D341Med (cell line): ENCODE data around the gene ISLR.
"Not testable (repeated sequence)": the region's sequence is repeated elsewhere in the genome, so short reads cannot be mapped to it uniquely, and the experiment has no call there.

Source experiments
- DNase-seq: peaks from one replicate; pipeline ENCODE4 v3.0.0; 2012; ENCODE audit warnings: low spot score

ISLR gene

DNA sequence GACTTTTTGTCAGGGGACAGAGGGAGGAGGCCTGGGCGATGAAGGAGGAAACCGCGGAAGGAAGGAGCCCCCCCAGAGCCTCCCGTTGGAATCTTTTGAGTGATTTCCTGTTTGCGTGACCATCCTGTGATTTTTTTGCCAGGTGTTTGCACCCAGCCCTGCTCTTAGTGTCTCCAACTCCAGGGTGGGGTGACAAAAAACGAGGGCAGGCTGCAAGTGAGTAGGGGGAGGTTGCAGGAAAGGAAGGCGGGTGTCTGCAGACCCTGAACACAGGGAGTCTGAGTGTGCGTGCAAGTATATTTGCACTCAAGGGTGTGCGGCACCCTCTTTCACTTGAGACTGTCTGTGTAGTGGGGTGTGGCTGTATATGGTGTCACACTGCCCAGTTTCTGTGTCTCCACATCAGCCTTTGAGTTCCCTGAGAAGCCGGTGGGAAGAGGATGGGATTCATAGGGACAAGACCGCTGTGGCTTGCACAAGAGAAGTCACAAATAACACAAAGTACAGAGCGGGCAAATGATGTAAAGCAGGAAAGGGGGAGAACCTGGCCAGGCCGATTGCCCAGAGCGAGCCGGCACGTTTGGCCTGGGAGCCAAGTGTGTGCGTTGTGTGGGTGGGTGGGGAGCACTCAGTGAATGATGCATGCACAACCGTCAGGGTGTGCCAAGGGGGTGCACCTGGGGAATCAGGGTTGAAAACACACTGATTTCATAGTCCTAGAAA is 36.5 kb upstream of the ISLR start:
- DNase-seq = peak; percentile 22

DNA sequence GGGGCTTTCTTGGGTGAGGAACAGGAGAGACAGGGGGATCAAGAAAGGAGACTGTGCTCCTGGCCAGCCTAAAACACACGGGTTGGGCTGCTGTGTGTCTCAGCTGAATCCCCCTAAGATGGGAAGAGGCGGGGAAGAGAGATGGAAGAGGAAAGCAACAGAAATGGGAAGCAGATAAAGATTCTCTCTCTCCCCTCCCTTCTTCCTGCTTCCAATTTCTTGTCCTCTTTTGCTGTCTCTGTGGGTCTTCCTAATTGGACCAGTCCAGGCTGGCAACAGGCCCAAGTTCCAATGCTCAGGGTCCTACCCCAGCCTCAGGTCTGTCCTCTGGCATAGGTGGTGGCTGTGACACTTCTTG is 36.0 kb upstream of the ISLR start:
- DNase-seq = no peak

DNA sequence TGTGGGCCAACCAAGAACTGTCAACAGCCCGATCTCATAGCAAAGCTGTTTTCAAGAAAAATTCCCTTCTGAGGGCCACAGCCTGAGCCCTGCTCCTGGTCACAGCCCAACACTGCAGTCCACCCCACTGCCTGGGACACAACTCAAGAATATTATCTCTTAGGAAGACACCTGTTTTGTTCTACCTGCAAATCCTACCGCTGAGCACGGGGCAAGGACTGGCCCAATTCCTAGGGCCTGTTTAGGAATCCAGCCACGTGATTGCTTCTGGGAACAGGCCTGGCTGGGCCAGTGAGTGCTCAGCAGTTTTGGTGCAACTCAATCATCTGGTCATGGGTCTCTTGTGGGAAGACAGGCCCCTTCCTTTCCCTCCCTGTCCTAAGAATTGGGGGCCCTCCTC is 34.9 kb upstream of the ISLR start:
- DNase-seq = peak; percentile 9

DNA sequence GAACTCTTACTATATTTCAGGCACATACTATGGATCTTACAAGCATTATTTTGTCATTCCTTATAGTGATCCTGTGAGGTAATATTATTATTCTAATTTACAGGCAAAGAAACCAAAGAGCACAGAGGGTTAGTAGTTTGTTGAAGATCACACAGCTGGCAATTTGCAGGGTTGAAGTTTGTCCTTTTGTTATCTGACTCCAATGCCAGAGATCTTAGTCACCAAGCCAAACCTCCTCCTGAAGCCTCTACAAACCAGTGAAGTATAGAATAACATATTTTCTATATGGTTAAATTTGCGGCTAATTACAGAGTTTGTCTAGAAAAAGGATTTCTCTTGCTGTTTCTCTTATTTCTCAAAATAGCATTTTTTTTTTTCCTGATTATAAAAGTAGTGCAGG is 31.9 kb upstream of the ISLR start:
- no peak for DNase-seq

DNA sequence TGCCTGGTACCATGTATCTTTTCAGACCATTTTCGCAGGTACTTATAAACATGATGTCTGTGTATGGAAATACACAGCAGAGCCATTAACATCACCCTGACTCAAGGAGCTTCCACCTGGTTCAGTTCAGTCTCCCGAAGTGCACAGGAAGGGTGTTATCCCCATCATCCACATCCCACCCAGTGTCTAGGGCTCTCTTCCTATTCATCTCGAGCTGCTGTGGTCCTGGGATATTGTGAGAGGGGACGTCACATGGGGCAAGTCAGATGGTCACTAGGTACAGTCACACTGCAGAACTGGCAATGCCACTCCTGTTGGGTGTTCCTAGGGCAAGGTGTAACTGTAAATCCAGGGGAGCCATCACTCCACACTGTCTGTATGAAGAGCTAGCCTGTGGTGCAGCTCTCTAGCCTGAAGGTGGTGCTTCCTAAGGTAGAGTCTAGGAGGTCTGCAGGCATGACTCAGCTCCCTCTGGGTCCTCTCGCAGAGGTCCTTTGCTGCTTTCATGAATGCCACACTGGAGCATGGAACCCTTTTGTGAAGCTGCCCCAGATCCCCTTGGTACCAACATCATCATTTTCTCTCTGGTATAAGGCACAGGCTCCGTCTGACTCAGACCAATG is 29.2 kb upstream of the ISLR start:
- DNase-seq = no peak

DNA sequence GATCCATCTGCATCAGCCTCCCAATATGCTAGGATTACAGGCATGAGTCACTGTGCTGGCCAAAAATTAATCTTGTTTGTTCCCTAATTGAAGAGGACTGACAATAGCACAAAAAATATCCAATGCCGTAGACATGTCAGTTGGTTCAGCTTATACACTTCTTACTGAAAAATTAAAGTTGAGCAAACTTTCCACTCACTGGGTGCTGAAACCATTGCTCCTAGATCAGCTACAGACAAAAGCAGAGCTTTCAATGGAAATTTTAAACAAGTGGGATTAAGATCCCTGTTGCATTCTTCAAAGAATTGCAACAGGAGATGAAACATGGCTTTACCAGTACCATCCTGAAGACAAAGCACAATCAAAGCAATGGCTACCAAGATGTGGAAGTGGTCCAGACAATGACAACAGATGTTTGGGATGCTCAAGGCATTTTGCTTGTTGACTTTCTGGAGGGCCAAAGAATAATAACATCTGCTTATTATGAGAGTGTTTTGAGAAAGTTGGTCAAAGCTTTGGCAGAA is 27.2 kb upstream of the ISLR start:
- no peak for DNase-seq

DNA sequence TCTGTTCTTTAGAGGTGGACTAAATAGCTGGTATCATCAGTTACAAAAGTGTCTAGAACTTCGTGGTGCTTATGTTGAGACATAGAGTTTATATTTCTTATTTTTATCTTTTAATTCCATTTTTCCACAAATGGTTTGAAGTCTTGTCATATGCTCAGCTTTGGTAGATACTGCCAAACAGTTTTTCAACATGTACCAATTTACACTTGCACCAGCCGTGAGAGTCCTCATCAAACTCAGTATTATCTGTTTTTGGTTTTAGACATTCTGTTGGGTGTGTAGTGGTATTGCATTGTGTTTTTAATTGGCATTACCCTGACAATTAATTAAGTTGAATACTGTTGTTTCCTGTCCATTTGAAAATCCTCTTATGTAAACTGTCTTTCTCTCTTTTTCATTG is 26.5 kb upstream of the ISLR start:
- DNase-seq = no peak

DNA sequence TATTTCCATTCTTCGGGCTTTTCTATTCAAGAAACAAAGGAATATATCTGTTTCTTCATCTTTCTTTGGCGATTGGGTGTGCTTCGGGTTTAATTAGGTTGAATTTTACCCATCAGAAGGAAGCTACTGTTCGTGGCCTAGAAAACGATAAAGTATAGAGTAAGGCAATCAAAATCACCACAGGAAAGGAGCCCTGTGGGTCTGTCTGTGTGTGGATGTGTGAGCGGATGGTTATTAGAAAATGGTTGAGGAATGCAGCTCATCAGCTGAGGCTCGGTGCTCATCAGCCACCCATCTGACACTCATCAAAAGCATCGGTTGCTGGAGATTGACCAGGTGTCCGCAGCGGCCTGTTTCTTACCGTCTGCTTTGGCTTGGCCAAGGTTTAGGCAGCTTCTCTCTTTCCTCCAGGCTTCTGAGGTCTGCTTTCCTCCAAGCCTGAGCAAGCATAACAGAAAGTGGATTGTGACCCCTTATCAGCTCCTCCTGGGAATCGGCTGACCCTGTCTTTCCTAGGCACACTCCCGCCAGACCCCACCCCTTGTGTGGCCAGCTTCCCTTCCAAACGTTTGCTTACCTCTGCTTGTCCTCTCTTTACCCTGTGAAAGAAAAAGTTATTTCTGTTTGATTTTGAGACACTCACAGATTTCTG is 17.6 kb upstream of the ISLR start:
- no peak for DNase-seq

DNA sequence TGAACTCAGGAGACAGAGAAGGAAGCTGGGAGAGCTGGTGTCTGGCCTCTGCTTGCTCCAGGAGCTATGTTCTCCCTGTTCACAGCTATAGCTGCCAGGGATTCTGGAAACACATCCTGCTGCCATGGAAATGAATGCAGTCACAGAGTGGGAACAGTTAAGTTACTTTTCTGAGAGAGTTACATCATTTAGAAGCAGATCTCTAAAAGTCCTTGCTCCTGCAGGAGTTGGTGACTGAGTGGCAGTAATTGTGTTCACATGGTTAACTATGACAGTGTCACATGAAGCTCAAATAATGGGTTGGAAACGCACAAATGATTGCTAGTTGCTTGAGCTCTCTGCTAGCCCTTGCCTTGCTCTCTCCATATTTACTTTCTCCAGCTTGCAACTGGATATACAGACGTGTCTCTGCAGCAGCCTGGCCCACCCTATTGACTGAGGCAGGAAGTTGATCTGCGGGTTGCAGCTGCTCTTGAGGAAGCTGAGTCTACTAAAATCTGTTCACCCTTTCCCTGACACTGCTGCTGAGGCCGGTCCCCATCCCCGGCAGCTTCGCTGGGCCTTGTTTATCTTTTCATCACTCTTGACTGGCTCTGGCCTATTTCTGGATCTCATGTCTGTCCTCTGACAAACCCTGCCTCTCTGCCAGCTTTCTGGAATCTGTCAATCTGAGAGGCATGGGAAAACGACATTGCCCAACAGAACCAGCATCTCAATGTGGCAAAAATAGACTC is 16.7 kb upstream of the ISLR start:
- peak; percentile 21 for DNase-seq

DNA sequence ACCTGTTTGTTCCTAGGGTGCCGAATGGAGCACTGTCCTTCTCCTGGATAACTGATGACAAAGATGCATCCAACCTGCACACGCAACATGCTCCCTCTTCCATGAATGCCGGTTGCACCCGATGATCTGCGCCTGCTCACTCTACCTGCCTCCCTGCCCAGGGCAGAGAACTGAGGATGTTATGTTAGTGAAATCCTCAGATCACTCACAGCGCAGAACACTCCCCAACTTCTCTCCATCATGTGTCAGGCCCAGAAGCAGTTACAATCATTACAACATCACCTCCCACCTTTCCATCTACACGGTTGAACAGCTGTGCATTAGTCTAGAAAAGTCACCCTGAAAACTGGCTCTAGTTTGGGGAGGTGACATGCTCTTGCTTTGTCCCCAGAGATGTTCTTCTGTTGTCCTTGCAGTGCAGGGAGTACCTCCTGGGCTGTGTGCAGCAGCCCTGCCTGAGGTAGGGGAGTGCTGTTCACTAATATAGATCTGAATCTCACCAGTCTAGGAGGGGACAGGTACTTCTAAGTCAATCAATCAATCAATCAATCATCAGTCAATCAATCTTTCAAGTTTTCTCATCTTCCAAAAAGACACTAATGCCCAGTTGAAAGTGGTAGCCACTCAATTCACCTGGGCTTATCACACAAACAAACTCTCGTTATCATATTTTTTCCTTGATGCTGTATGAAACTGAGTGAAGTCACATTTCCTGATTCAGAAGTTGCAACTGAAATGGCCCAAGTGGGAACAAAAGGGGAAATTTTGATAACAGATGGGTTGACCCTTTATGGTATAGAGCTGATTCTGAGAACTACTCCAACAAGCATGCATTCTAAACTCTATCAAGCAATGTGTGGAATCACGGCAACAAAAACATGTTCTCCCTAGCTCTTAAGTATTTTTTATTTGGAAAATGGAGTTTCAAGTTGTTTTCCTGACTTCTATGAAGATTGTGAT is 15.4 kb upstream of the ISLR start:
- no peak for DNase-seq

DNA sequence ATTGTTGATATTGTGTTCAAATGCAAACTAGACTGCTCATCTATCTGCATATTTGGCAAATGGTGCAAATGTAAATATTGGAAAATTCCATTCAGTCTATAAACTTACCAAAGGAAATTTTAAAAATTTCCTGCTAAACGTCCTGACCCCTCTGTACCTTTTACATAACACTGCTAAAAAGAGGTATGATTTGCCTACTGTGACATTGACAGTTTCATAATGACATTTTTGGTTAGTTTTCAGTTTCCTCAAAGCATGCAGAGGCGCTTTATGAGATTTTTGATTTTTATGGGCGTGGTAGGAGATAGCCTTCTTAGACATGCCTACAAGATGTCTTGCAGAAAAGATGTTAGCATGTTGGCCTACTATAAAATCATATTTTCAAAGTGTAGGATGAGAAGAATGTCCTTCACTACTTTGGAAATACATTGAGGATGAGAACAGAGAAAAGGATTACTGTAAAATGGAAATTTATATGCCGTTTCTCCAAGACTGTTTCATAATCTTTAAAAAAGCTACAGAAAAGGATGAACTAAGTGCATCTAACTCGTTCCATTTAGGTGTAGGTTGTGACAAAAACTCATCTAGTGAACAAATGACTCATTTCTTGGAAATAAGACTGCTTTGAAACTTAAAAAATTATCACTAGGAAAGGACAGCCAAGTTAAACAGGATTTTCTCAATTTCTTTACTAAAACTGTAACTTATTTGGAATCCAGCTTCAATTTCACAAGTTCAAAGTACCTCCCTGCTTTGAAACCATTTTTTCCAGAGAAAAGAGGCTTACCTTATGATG is 14.5 kb upstream of the ISLR start:
- DNase-seq = no peak

DNA sequence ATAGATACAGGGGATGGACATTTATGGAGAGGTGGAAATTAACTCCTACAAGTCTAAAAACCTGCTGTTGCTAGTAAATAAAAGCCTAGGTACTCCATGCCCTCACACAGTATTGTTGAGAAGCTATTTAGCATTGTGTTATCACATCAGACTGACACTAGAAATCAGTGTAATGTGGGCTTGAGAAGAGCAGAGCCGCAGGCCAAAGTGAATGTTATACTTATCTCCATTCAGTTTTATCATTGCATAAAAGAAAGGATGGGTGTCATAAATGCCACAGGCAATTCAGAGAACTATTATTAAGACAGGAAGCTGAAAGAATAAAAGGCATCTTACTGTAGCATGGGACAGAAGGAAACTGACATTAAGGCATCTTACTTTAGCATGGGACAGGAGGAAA is 13.7 kb upstream of the ISLR start:
- no peak for DNase-seq

DNA sequence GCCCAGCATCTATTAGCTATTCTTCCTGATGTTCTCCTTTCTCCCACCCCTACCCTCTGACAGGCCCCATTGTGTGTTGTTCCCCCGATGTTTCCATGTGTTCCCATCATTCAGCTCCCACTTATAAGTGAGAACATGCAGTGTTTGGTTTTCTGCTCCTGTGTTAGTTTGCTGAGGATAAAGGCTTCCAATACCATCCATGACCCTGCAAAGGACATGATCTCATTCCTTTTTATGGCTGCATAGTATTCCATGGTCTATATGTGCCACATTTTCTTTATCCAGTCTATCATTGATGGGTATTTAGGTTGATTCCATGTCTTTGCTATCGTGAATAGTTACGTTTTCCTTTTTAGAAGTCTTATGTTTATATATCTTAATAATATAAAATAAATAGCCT is 13.1 kb upstream of the ISLR start:
- not testable (repeated sequence) for DNase-seq

DNA sequence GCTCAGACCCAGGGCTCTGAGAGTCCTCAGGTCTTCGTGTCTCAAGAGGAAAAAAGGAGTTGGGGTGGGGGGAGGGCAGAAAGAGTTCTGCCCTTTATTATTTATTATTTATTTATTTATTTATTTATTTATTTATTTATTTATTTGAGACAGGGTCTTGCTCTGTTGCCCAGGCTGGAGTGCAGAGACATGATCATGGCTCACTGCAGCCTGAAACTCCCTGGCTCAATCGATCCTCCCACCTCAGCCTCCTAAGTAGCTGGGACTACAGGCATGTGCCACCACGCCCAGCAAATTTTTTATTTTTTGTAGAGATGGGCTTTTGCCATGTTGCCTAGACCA is 11.3 kb upstream of the ISLR start:
- DNase-seq = not testable (repeated sequence)

DNA sequence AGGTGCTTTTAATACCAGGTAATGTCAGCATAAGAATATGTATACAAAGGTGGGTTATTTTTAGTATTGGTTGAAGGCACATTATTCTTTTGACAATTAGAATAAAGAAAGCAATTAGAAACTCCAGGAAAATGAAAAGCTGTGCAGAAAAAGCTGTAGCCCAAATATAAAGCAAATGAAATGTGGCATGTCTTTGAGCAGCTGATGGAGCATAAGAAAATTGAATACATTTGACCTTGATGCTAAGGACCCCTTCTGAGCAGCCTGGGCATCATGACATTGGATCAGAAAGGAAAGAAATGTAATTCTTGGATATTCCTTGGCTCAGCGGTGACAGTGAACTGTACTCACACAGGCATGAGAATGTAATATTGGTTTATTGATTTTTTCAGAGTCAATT is 8.0 kb upstream of the ISLR start:
- no peak for DNase-seq

DNA sequence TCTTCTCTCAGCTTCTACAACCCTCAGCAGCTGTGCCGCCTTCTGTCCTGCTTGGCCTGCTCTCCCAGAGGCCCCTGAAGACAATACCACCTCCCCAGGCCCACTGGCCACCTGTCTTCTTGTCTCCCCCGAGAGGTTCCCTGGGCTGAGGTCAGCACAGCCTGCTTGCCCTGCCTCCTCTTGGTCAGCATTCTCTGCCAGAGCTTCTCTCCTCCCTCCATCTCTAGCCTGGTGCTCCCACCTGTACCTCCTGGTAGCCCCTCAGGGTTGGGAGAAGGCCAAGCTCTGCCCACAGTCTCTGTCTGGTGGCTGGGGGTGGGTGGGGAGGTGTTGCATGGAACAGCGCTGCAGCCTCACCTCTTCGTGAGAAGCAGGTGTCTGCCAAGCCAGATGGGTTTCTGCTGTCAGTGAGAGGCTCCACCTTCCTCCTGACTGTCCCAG is 5.6 kb upstream of the ISLR start:
- DNase-seq = peak; percentile 18

DNA sequence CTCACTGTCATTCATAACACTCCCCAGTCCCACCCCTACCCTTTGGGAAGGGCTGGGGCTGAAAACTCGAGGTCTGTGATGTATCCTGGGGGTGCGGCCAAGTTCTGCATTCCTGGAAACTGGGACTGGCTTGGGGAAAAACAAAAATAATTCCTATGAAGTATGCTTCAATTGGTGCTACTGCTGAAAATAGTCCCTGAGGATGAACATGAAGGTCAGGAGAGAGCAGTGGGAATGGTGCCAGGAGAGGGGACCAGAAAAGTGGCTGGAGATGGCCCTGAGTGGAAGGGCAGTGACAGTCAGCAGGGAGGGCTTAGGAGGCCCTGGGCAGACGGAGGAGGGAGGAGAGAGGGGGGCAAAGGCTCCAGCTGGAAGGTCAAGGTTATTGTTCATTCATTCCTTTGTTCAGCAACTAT is 4.8 kb upstream of the ISLR start:
- no peak for DNase-seq

DNA sequence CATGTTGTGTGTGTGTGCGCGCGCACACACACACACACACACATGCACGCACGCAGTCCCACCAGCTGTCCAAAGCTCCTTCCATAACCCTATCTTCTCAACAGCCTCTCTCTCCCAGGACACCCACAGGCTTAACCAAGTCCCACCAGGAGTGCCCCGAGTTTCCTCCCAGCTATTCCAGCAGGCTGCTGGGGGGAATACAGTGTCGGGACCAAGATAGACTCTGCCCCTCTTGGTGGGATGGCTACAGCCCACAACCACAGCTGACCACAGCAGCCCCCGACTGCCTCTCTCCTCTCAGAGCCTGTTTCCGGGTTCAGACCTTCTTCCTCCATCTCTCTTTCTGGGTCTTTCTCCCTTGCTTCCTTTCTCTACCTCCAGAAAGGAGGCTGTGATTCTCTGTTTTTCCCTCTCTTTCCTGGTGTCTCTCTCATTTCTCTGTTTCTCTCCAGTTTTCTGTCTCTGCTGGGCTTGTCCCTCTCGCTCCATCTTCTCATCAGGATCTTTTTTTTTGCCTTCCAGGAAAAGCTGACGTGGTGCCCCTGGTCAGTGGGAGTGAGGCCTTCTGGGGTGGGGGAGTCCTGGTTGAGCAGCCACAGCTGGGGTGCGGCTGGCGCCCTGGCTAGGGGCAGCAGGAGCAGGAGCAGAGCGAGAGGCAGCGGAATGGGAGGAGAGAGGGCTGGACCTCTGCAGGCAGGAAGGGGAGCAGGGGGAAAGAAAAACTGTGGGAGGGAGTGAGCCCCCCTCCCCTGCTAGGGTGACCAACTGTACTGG is 3.3 kb upstream of the ISLR start:
- no peak for DNase-seq

DNA sequence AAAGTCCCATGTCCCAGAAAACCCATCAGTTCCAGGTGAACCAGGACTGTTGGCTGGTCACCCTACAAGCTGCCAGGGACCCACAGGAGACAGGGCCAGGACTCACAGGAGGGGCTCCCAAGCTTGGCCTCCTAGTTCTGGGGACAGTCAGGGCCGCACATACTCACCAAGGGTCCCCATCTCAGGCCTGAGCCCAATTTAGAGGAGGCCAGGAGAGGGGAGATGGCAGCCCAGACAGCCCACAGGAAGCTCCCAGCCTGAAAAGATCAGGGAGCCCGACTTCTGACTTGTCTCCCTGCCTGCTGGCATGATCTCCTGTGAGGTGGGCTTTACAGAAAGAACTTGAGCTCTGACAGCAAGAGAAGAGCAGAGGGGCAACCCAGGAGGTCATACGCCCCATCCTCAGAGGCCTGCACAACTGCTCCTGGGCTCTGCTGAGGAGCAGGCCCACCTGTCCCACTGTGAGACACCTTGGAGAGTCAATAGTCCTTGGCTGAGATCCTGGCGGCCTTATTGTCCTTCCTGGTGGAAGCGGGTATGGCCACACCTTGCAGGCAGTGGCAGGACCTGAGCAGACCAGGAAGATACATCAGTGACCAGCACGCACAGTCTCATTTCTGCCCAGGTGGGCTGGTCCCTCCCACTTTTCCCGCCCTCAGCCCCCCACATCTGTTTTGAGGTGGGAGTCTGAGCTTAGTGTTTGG is 2.5 kb upstream of the ISLR start:
- DNase-seq = no peak
